Muscle of arm (tissue), 12 donors: Measurements from ENCODE around the gene TUBB2A. TPM values are rescaled to one million over a fixed set of nuclear protein-coding genes. Genes with fewer than 3 reads are reported as not detected.
A peak's percentile ranks its signal among the peaks of the same experiment; 100 is the strongest.
"Not testable (repeated sequence)": the region's sequence is repeated elsewhere in the genome, so short reads cannot be mapped to it uniquely, and the experiment has no call there.

Experiments used
- DNase-seq: peaks from one replicate; pipeline ENCODE4 v3.0.0-alpha.2; 2013
- polyA plus RNA-seq, 12 donors: library from polyadenylated mRNA; unstranded; fragments of 120-200 nt; gene quantifications; one replicate each; pipeline ENCODE4 v1.2.1, GENCODE V29; 2013; ENCODE audit not compliant: insufficient read length in 12 of 12

TUBB2A gene
- polyA plus RNA-seq, 12 donors = 58.0 to 116 (median 77.1) TPM; not detected in 1

DNA sequence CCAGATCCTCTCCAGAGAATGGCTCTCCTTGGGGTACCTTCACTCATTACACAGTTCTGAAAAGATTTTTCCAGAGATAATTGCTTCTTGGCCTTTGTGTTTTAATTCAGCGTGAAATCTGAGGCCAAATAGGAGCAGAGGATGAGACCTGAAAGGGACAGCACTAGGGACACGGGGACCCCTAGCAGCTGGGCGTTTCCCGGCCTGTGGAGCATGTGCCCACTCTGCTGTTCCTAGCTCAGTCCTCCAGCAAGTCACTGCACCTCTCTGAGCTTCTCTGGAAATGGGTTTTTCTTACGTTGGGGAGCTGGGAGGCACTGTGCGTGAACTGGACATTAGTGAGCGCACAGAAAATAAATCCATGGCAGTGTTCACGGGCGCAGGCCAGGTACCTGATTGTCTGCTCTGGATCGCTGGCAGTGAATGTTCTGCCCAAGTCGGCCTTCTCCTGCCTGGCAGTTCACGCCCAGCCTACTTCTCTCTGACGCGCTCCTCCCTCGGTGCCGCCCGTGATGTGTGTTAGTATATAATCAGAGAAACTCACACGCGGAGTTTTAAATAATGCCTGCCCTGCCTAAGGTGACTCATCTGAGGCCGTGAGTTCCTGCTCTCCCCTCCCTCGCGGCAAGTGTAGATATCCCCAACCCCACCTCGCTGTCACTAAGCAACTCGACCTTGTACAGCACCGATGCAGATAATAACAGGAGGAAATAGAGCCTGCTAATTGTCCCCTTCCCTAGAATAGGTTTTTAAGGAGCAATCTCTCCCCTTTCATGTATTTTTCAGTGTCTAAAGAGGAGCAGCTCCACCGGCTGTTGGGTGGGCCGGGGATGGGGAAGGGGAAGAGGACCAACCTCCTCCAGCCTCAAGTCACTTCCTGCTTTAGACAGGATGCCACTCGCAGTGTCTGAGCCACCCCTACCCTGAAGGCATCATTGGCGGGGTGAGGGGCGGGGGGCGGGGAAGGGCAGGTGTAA, 2.7 kb upstream of the TUBB2A start:
- no peak for DNase-seq

- DNase-seq = peak; percentile 33
Measured at GRCh38 chr6:3156184-3157130, 887 bp downstream of the TUBB2A start.

DNA sequence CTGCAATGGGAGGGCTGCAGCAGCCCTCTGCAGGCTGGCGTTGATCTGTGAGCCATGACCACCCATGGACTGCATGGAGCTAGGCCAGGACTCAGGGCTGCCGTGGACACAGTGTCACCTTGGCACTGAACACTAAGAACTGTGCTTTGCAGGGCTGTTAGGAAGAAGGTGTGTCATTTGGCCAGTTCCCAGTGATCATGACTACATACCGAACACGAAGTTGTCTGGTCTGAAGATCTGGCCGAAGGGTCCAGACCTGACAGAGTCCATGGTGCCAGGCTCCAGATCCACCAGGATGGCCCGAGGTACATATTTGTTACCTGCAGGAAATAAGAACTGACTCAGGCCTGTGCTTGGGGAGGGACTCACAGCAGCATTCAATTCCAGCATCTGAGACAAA, 1.9 kb downstream of the TUBB2A start:
- not testable (repeated sequence) for DNase-seq

GRCh38 chr6:3152689-3153088, 4.7 kb downstream of the TUBB2A start:
- DNase-seq = no peak

DNA sequence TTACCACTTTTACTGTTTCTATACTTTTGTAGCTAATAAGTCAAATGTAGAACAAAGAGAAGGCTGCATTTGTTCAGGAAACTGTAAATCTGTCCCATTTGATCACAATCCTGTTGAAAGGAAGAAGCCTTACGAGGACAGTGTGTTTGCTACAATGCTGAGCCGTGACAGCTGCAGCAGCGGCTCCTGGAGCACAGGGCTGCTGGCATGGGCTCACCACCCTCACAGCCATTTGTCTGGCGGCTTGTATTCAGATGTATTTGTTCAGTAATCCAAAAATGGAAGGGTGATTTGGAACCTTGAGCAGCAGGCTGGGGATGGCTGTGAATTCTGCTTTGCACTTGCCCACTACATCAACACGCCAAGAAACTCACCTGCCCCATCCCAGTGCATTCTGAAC, 5.7 kb downstream of the TUBB2A start:
- no peak for DNase-seq

DNA sequence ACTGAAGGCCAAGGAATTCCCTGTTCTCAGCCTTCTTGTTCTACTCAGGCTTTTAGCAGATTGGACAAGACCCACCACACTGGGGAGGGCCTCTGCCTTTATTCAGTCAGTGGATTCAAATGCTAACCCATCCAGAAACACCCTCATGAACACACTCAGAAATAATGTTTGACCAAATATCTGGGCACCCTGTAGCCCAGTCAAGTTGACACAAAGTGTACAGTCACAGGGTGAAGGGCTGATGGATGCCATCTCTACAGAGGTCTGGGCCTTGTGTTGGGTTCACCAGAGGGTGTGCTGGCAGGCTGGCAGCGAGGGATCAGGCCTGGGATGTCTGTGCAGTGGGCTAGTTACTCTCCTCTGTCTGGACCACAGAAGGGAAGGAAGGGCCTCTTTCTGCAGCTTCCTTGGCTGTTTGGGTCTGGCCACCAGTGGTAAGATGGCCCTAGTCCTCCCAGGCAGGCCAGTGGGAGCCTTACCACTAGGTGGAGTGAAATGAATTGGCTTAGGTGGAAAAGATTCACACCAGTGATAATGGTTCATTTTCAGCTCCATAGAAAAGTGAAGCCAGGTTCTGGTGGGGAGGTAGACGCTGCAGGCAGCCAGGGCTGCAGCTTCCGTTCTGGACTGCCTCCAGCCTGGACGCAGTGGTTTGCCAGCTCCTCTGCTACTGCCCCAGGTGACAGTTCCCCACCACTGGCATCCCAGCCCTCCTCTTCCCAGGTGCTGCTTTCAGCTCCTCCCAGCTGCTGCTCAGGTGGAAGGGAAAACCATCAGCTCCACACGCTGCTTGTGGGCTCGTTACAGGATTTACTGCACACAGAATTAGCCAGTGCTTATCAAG, 9.2 kb downstream of the TUBB2A start:
- DNase-seq = no peak

DNA sequence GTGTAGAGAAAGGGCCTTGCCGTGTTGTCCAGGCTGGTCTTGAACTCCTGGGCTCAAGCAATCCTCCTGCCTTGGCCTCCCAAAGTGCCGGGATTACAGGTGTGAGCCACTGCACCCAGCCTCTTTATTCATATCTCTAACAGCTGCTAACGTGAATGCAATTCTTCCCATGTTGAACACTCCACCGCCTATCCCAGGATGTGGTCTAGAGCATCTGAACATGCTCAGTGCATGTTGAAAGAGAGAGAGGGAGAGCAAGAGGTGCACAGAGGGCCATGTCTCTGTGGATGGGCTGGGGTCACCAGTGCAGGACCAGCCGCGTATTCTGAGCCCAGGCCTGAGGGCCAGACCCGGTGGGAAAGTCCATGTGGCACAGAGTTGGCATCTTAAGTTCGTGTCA, 12.8 kb downstream of the TUBB2A start:
- no peak for DNase-seq

DNA sequence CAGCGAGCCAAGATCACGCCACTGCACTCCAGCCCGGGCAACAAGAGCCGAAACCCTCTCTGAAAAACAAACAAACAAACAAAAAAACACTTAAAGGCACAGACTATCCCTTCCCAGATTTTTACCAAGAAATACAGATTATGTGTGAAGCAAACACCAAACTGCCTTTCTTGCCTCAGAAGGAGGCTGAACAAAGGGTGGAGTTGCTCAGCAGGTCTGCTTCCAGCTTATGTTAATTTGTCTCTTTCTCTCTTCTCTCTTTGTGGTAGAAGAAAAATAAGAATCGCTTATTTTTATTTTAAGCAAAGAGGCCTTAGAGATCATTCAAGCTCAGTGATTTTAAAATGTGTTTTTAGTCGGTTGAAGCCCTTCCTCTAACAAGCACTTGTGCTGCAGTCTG, 14.2 kb downstream of the TUBB2A start:
- no peak for DNase-seq

DNA sequence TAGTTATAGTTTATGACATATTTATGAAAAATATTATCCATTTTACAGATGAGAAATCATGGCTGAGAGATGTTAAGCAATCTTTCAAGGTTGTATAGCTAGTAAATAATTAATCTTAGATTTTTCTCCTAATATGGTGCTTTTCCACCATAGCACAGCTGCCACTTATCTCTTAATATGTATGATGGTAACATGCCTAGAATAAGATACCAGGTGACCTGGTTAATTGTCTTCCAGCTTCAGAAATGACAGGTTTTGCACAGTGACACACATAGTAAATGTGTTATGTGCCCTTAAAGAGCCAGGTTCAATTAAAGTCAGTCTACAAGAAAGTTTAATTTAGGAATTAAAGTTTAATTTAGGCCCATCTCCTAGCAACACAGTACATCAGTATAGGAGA, 14.8 kb downstream of the TUBB2A start:
- DNase-seq = no peak

DNA sequence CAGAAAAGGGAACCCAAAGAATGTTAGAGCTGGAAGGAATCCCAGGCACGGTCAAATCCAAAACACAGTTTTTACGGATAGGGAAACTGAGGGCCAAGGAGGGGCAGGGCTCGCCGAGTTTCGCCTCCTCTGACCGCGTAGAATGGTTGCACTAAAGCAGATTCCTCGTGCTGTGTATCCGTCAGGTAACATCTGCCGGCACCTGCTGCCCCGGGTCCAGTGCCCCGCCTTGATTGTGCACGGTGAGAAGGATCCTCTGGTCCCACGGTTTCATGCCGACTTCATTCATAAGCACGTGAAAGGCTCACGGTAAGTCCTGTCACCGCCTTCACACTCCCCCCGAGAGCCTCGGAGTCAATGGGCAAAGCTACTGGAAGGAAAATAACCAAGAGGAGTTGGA, 17.1 kb downstream of the TUBB2A start:
- DNase-seq = no peak

DNA sequence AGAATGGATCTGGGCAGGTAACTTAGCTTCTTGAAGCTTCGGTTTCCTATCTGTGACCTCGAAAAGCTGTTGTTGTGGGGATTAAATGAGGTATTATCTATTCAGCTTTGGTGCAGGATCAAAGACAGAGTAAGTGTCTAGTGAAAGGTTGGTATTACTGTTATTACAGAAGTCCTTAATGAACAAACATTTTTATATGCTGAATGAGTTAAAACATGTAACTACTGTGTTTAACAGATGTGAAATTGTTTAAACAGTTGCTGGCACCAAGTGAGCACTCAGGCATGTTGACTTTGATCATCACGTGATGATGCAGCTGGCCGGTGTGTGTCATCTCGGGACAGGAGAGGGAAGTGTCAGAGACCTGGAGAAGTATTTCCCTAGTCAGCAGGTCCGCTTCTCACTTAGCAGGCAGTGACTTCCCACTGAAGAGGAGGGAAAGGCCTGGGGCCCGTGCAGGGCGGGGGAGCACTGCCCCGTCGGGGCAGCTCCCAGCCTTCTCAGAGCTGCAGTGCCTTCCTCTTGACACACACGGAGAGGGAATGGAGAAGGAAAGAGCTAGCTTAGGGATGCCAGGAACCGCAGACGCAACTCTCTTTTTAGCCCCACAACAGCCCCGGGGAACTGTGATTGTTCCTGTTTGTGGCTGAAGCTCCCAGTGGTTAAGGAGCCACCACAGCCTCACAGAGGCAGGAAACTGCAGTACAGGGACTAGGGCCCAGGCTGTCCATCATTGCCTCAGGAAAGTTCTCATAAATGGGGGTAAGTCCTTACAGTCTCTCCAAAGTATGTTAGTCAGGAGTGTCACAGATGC, 18.0 kb downstream of the TUBB2A start:
- peak; percentile 50 for DNase-seq

- DNase-seq = no peak
Measured at GRCh38 chr6:3138341-3138740, 19.0 kb downstream of the TUBB2A start.

GRCh38 chr6:3137873-3138272, 19.5 kb downstream of the TUBB2A start:
- DNase-seq = not testable (repeated sequence)

DNA sequence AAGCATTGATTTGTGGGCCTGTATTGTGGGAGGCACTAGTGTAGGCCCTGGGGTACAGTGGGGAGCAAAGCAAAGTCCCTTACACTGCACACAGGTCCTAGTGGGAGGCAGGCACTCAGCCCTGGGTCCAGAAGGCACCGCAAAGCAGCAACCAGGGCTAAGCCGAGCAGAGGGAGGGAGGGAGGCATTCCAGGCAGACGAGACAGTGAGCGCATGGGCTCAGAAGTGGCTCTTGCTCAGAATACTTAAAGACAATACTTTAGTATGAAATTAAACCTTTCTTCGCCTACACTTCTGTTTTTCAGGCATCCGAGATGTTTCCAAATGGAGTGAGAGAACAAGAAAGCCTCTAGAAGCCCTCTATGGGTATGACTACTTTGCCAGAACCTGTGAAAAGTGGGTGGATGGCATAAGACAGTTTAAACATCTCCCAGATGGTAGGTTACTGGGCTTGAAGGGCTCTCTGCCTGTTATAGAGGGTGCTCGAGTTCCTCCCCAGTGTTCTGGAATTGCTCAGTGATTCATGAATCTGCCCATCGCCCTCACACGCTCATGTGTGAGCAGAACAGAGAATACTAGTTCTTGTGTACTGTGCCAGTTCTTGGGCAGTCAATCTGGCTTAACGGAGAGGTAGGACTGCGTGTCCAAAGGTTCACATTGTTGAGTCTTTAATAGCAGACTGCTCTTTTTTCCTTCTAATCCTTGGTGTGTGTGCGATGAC, 20.1 kb downstream of the TUBB2A start:
- DNase-seq = no peak

DNA sequence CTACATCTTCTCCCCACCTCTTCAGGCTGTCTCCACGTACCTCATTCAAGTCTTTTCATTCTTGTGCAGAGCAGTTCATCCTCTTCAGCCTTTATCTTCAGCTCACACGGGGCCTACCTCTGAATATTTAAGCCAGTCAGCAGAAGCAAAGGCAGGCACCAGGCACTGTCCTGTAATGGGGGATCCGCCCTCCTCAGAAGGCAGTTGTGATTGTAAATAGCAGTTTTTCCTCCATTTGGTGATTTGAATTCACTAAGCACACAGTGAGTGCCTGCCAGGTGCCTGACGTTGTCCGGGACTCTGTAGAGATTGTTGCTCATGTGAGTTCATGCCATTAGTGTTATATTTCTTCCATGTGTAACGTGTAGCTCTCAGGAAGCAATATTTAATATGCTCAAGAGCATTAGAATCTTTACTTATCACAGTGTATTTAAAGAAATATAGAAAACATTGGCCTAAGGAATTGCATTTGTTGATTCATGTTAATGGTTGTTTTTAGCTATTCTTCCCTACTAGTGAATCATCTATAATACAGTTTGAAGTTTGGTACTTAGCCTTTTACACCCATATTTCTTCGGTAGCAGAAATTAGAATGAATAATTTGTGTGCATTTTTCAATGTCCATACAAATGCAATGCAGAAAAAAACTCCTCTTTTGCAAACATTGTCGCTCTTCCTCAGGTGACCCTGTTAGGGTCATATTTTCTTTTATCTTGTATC, 20.9 kb downstream of the TUBB2A start:
- no peak for DNase-seq

GRCh38 chr6:3135668-3136291, 21.6 kb downstream of the TUBB2A start:
- DNase-seq = no peak

DNA sequence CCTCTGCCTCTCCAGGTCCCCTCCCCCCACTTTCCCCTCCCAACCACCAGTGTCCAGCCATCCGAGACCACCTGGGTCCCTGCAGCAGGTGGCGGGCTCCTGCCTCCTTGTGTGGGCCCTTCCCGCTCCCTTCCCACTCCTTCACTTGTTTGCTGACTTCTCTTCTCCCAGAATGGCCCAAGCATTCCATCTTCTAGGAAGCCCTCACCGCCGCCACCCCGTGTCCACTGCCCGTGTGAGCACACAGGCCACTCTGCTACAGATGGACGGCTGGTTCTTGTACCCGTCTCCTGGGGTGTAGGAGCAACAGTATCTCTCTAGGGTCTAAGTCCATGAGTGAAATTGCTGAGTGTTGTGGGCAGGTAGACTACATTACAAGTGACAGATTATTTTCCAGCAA, 23.8 kb downstream of the TUBB2A start:
- DNase-seq = no peak

- DNase-seq = no peak
Measured at GRCh38 chr6:3131695-3132094, 25.6 kb downstream of the TUBB2A start.
